SHP77 (cell line): ENCODE measurements around the gene KISS1R.
"Not testable (repeated sequence)": the region's sequence is repeated elsewhere in the genome, so short reads cannot be mapped to it uniquely, and the experiment has no call there.

Experiments used
- DNase-seq, 2 experiments: peaks; one replicate each; lab custom pipeline; 2025; lab: John Stamatoyannopoulos, UW

KISS1R gene

GRCh38 chr19:954672-955494 lies 37.8 kb downstream of the KISS1R start:
- DNase-seq = no peak

GRCh38 chr19:955803-956765 lies 39.0 kb downstream of the KISS1R start:
- DNase-seq = no peak

- DNase-seq = no peak
Observed at GRCh38 chr19:956766-957440, 39.8 kb downstream of the KISS1R start.

- DNase-seq = not testable (repeated sequence)
Observed at GRCh38 chr19:957578-957977, 40.4 kb downstream of the KISS1R start.

- no peak for DNase-seq
Observed at GRCh38 chr19:958967-959855, 42.1 kb downstream of the KISS1R start.

GRCh38 chr19:960020-960419 lies 42.9 kb downstream of the KISS1R start:
- DNase-seq = no peak

- DNase-seq = no peak
Observed at GRCh38 chr19:960601-960938, 43.4 kb downstream of the KISS1R start.

GRCh38 chr19:961866-962620 lies 44.9 kb downstream of the KISS1R start:
- no peak for DNase-seq

- DNase-seq = no peak
Observed at GRCh38 chr19:962683-963400, 45.7 kb downstream of the KISS1R start.

GRCh38 chr19:963486-963951 lies 46.4 kb downstream of the KISS1R start:
- no peak for DNase-seq

GRCh38 chr19:964116-964520 lies 47.0 kb downstream of the KISS1R start:
- no peak for DNase-seq

- no peak for DNase-seq
Observed at GRCh38 chr19:964761-965694, 47.9 kb downstream of the KISS1R start.

- DNase-seq = peak in 1 of 2 experiments; percentile 31
Observed at GRCh38 chr19:966485-967088, 49.5 kb downstream of the KISS1R start.
